ENCODE results near the gene MAML3. TPM values are rescaled to one million over a fixed set of nuclear protein-coding genes. Genes with fewer than 3 reads are reported as not detected.

MAML3 gene
- total RNA-seq, 1 donor from 2014 or later, result 2.7 TPM

DNA sequence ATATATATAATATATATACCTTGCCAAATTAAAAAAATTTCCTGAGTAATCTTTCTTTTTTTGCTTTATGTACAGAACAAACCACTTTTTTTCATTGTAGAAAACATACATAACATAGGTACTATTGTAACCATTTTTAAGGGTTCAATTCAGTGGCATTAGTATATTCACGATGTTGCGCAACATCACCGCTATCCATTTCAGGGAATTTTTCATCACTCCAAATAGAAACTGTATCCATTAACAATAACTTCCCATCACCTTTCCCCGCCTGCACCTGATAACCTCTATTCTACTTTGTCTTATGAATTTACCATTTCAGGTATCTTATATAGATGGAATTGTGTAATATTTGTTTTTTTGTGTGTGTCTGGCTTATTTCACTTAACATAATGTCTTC lies 363.7 kb downstream of the MAML3 start:
- Histone ChIP-seq H3K27me3 (ENCODE audit: control insufficient read depth, insufficient read depth, low read length) (no peaks in the 10 kb centered on the region), H3K36me3 (ENCODE audit: control insufficient read depth, insufficient read depth, low read length) (no peaks in the 10 kb centered on the region), H3K4me3 (ENCODE audit: low read depth, low read length) (no peak overlapping the region)
- TF ChIP-seq, protein P1, sequence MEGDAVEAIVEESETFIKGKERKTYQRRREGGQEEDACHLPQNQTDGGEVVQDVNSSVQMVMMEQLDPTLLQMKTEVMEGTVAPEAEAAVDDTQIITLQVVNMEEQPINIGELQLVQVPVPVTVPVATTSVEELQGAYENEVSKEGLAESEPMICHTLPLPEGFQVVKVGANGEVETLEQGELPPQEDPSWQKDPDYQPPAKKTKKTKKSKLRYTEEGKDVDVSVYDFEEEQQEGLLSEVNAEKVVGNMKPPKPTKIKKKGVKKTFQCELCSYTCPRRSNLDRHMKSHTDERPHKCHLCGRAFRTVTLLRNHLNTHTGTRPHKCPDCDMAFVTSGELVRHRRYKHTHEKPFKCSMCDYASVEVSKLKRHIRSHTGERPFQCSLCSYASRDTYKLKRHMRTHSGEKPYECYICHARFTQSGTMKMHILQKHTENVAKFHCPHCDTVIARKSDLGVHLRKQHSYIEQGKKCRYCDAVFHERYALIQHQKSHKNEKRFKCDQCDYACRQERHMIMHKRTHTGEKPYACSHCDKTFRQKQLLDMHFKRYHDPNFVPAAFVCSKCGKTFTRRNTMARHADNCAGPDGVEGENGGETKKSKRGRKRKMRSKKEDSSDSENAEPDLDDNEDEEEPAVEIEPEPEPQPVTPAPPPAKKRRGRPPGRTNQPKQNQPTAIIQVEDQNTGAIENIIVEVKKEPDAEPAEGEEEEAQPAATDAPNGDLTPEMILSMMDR (IDR thresholded peaks at IDR 0.05; ENCODE audit: insufficient read depth, low read length, poor library complexity, severe bottlenecking), result no peak
- DNase-seq (ENCODE audit: low read depth), result no peak

DNA sequence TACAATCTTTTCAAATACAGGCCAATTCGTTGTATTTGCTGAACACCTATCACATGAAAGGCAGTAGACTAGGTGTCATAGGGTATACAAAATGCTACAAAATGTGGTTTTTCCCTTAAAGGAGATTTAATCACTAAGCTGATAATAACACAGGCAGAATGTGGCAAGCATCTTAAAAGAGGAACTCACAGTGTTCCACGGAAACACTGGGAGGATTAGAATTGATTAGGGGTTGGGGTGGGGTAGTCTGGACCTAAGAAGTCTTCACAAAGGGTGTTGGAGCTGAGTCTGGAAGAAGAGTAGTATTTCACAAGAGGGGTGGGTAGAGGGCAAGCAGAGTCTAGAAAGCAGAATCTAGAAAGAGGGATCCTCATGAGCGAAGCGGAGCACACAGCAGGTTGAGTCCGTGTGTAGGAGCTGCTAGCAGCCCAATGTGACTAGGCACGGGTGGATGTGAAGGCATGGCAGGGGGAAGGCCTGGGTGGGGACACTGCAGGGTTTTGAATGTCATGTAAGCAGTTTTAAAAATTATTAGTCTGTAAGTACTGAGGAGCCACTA lies 364.8 kb downstream of the MAML3 start:
- no peaks in the 10 kb centered on the region for H3K36me3 ChIP-seq (ENCODE audit: control insufficient read depth, insufficient read depth, low read length)
- TF ChIP-seq, protein P1 (IDR thresholded peaks at IDR 0.05; ENCODE audit: insufficient read depth, low read length, poor library complexity, severe bottlenecking), result no peak
- H3K27me3 ChIP-seq (ENCODE audit: control insufficient read depth, insufficient read depth, low read length), result no peaks in the 10 kb centered on the region
- H3K4me3 ChIP-seq (ENCODE audit: low read depth, low read length), result no peak overlapping the region
- no peak for DNase-seq (ENCODE audit: low read depth)

DNA sequence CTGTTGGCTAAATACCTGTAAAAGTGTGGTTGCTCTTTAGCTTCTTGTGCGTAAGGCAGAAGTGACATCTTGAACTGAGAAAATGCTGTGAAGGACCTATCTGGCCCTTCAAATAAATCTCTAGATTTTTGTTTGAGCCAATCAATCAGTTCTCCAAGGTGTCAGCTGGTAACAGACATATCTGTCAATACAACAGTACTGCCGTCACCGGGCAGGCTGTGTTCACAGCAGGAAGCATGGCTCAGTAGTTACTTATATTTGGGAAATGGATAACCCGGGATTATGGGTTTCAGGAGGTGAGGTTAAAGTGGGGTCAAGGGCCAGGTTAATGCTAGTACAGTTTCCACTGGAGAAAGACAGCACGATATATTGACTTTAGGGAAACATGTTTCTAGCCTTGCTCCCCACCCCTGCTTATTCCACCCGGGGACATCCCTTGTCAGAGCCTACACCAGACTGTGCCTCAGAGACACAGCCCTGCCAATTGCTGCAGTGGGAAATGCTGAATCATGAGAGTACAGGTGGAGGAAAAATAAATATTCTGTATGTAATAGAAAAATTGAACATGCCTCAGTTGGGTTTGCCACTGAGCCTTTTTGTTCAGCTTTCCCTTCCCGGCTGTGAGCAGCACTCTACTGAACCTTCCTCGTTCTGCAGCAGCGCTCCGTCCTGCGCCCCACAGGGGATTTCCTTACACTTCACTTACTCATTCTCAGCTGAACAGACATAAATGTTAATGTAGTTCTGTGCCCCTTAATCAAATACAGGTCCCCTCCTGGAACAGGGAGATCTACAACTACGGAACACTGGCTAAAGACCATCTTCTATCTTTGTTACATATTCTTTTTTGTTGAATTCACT lies 367.3 kb downstream of the MAML3 start:
- no peak for DNase-seq (ENCODE audit: low read depth)
- TF ChIP-seq, protein P1 (IDR thresholded peaks at IDR 0.05; ENCODE audit: insufficient read depth, low read length, poor library complexity, severe bottlenecking), result no peak
- H3K36me3 ChIP-seq (ENCODE audit: control insufficient read depth, insufficient read depth, low read length), result no peaks in the 10 kb centered on the region
- no peaks in the 10 kb centered on the region for H3K27me3 ChIP-seq (ENCODE audit: control insufficient read depth, insufficient read depth, low read length)
- no peak overlapping the region for H3K4me3 ChIP-seq (ENCODE audit: low read depth, low read length)

DNA sequence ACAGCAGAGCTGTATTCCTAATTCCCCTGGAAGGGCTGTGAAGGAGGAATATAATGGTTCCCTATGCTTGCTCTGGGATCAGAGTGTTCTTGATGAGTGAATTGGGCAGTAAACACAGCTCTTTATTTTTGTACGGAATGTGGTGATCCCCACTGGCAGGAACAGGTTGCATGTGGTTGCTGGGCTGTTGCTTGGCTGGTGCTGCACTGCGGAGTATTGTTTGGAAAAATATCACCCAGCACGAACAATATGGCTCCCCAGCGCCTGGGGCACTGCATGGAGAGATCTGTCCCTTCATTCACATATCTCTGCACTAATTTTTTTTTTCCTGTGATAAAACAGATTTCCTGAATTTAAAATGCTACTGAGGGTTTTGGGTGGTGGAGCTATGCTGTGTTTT lies 368.6 kb downstream of the MAML3 start:
- Histone ChIP-seq H3K27me3 (ENCODE audit: control insufficient read depth, insufficient read depth, low read length) (no peaks in the 10 kb centered on the region), H3K36me3 (ENCODE audit: control insufficient read depth, insufficient read depth, low read length) (no peaks in the 10 kb centered on the region), H3K4me3 (ENCODE audit: low read depth, low read length) (no peak overlapping the region)
- DNase-seq (ENCODE audit: low read depth), result no peak
- TF ChIP-seq, protein P1 (IDR thresholded peaks at IDR 0.05; ENCODE audit: insufficient read depth, low read length, poor library complexity, severe bottlenecking), result no peak

DNA sequence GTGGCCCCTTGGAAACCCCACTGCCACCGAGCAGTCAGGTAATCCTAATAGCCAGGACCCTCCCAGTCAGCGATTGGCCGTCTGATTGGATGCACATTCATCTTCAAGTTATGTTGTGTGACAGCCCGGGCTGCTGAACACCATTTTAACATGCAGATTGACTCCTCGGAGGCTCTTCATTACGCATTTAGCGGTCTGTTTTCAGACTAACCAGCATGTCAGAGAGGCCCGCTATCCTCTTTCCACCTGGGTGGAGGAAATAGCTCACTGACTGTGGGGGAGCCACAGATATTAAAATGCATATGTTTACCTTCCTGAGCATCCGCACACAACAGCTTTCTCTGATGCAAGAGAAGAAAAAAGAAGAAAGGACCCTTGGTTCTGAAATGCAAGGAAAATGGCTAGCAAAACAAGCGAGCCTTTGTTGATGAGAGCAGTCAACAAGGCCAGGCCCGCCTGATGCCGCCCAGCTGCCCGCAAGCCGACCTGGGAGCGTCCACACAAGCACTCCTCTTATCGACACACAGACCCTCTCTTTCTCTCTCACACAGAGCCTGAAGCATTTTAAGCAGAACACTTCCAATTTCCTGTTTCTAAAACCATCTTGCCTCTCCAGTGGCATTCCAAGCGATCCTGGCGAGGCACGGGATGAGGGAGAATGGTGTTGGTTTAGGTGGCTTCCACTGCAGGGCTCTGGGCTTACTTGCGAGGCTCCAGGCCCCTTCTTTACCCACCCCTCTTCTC lies 370.1 kb downstream of the MAML3 start:
- no peak for DNase-seq (ENCODE audit: low read depth)
- H3K4me3 ChIP-seq (ENCODE audit: low read depth, low read length), result no peak overlapping the region
- TF ChIP-seq, protein P1 (IDR thresholded peaks at IDR 0.05; ENCODE audit: insufficient read depth, low read length, poor library complexity, severe bottlenecking), result no peak
- H3K36me3 ChIP-seq (ENCODE audit: control insufficient read depth, insufficient read depth, low read length), result no peaks in the 10 kb centered on the region
- H3K27me3 ChIP-seq (ENCODE audit: control insufficient read depth, insufficient read depth, low read length), result no peaks in the 10 kb centered on the region

Measured in kidney epithelial cell (primary cell).